IMR-90 (cell line): Measurements from ENCODE around the gene NIPA2. TPM values are rescaled to one million over a fixed set of nuclear protein-coding genes. Genes with fewer than 3 reads are reported as not detected.

ENCODE experiments used
- ATAC-seq: fragments of 200-7000 bp; cut with Tn5 transposase; 2 replicates; pipeline ENCODE4 v1.9.1; 2020; ENCODE audit warnings: low read depth, mild to moderate bottlenecking, moderate library complexity
- BruUV-seq: library from RNA; stranded (reverse); fragments of 400-500 nt; replicated peaks from 2 replicates; lab custom pipeline; 2021; lab: Mats Ljungman, UMichigan
- CTCF ChIA-PET: fragments of 300-600 bp; formaldehyde crosslinking; extraction: SDS; loops from one replicate; lab custom pipeline; 2021; ENCODE audit warnings: antibody characterized with exemption; lab: Yijun Ruan, JAX
- POLR2A ChIA-PET: fragments of 300-600 bp; sonication (Branson Sonifier 250); formaldehyde crosslinking; loops from one replicate; lab custom pipeline; 2022; ENCODE audit warnings: antibody characterized with exemption; ENCODE audit not compliant: unreplicated experiment; lab: Charles Lee
- DNase-seq: peaks from one replicate; pipeline ENCODE4 v3.0.0; 2013
- H2AFZ ChIP-seq: replicated peaks from 2 replicates; pipeline ENCODE3; 2013; ENCODE audit warnings: low read length, mild to moderate bottlenecking; ENCODE audit not compliant: poor library complexity
- H2AK5ac ChIP-seq: 2 replicates; pipeline ENCODE4 v1.6.1; 2013; ENCODE audit warnings: low read depth, low read length, inconsistent platforms
- H2AK9ac ChIP-seq: replicated peaks from 2 replicates; pipeline ENCODE3; 2013; ENCODE audit warnings: mild to moderate bottlenecking, low read depth, low read length, moderate library complexity; ENCODE audit not compliant: poor library complexity
- H2BK120ac ChIP-seq: 2 replicates; pipeline ENCODE4 v1.6.1; 2013; ENCODE audit warnings: low read depth, low read length, inconsistent platforms
- H2BK15ac ChIP-seq: 3 replicates; pipeline ENCODE4 v1.6.1; 2013; ENCODE audit warnings: low read depth, low read length, inconsistent platforms
- H2BK20ac ChIP-seq: 2 replicates; pipeline ENCODE4 v1.6.1; 2013; ENCODE audit warnings: low read depth, mild to moderate bottlenecking, inconsistent platforms, low read length, moderate library complexity
- H2BK5ac ChIP-seq: 2 replicates; pipeline ENCODE4 v1.6.1; 2013; ENCODE audit warnings: mild to moderate bottlenecking, low read depth, low read length, inconsistent platforms; ENCODE audit not compliant: poor library complexity, severe bottlenecking
- H3K14ac ChIP-seq: replicated peaks from 2 replicates; pipeline ENCODE4 v1.6.1; 2013; ENCODE audit warnings: low read depth, low read length, inconsistent platforms
- H3K18ac ChIP-seq: 2 replicates; pipeline ENCODE4 v1.6.1; 2013; ENCODE audit warnings: low read depth, low read length, control low read depth
- H3K23ac ChIP-seq: 2 replicates; pipeline ENCODE4 v1.6.1; 2013; ENCODE audit warnings: low read depth, low read length, inconsistent platforms
- H3K27ac ChIP-seq: 2 replicates; pipeline ENCODE4 v1.5.1; 2013; ENCODE audit warnings: mild to moderate bottlenecking, control low read depth, low read length; ENCODE audit not compliant: insufficient read depth
- H3K27me3 ChIP-seq: 2 replicates; pipeline ENCODE4 v1.6.1; 2013; ENCODE audit warnings: low read length; ENCODE audit not compliant: control insufficient read depth, insufficient read depth
- H3K36me3 ChIP-seq: 2 replicates; pipeline ENCODE4 v1.6.1; 2013; ENCODE audit warnings: low read length, mixed read lengths; ENCODE audit not compliant: control insufficient read depth, insufficient read depth
- H3K4ac ChIP-seq: 2 replicates; pipeline ENCODE4 v1.6.1; 2013; ENCODE audit warnings: low read depth, low read length, inconsistent platforms
- H3K4me1 ChIP-seq: 2 replicates; pipeline ENCODE4 v1.6.1; 2013; ENCODE audit warnings: low read length, mixed read lengths; ENCODE audit not compliant: control insufficient read depth, insufficient read depth
- H3K4me2 ChIP-seq: 2 replicates; pipeline ENCODE4 v1.6.1; 2013; ENCODE audit warnings: low read depth, mild to moderate bottlenecking, control low read depth, low read length, moderate library complexity
- H3K4me3 ChIP-seq: 2 replicates; pipeline ENCODE4 v1.5.1; 2013; ENCODE audit warnings: low read depth, mild to moderate bottlenecking, control low read depth, low read length, moderate library complexity; ENCODE audit not compliant: insufficient read depth
- H3K56ac ChIP-seq: 2 replicates; pipeline ENCODE4 v1.6.1; 2013; ENCODE audit warnings: low read length, inconsistent platforms; ENCODE audit not compliant: insufficient read depth; ENCODE audit errors: extremely low read depth
- H3K79me1 ChIP-seq, 2 experiments: 2 replicates each; pipeline ENCODE4 v1.6.1; 2013; ENCODE audit warnings: low read length in 2 of 2, inconsistent platforms in 1 of 2, low read depth in 1 of 2
- H3K9ac ChIP-seq: 2 replicates; pipeline ENCODE4 v1.6.1; 2013; ENCODE audit warnings: low read depth, low read length, control low read depth
- H3K9me1 ChIP-seq: 2 replicates; pipeline ENCODE4 v1.6.1; 2013; ENCODE audit warnings: low read length, inconsistent platforms; ENCODE audit not compliant: insufficient read depth
- H3K9me3 ChIP-seq: 2 replicates; pipeline ENCODE4 v1.6.1; 2013; ENCODE audit warnings: low read length; ENCODE audit not compliant: control insufficient read depth, insufficient read depth
- H4K20me1 ChIP-seq: 2 replicates; pipeline ENCODE4 v1.6.1; 2013; ENCODE audit warnings: low read length, inconsistent platforms; ENCODE audit not compliant: insufficient read depth
- H4K5ac ChIP-seq: 2 replicates; pipeline ENCODE4 v1.6.1; 2013; ENCODE audit warnings: mild to moderate bottlenecking, low read depth, low read length, control low read depth
- H4K8ac ChIP-seq, 2 experiments: 2 replicates each; pipeline ENCODE4 v1.6.1; 2013; ENCODE audit warnings: low read depth in 2 of 2, low read length in 2 of 2, control low read depth in 1 of 2, inconsistent platforms in 1 of 2
- H4K91ac ChIP-seq: 2 replicates; pipeline ENCODE4 v1.6.1; 2013; ENCODE audit warnings: low read depth, low read length, inconsistent platforms; ENCODE audit not compliant: insufficient read depth
- BHLHE40 ChIP-seq: fragments of 150-350 bp; IDR thresholded peaks from 2 replicates; pipeline ENCODE4 v1.6.1; 2016; ENCODE audit warnings: mild to moderate bottlenecking, low read depth, low read length
- CEBPB ChIP-seq: IDR thresholded peaks from 2 replicates; pipeline ENCODE4 v1.6.1; 2012; ENCODE audit warnings: low read depth, low read length, improper control_type of control experiment
- CHD1 ChIP-seq: IDR thresholded peaks from 2 replicates; pipeline ENCODE4 v1.6.1; 2012; ENCODE audit warnings: low read depth, low read length, improper control_type of control experiment
- CTCF ChIP-seq: conservative IDR thresholded peaks from 2 replicates; pipeline ENCODE4 v1.5.1; 2012; ENCODE audit warnings: mild to moderate bottlenecking, low read depth, low read length, improper control_type of control experiment
- FOS ChIP-seq: fragments of 150-350 bp; IDR thresholded peaks from 2 replicates; pipeline ENCODE4 v1.6.1; 2016; ENCODE audit warnings: low read depth, low read length
- MAFK ChIP-seq: IDR thresholded peaks from 2 replicates; pipeline ENCODE4 v1.6.1; 2012; ENCODE audit warnings: low read depth, low read length, improper control_type of control experiment
- MAZ ChIP-seq: IDR thresholded peaks from 2 replicates; pipeline ENCODE4 v1.6.1; 2012; ENCODE audit warnings: low read depth, mild to moderate bottlenecking, low read length, improper control_type of control experiment, moderate library complexity, borderline replicate concordance
- MXI1 ChIP-seq: IDR thresholded peaks from 2 replicates; pipeline ENCODE4 v1.6.1; 2012; ENCODE audit warnings: low read depth, mild to moderate bottlenecking, low read length, moderate library complexity, borderline replicate concordance
- NFE2L2 ChIP-seq: fragments of 150-350 bp; IDR thresholded peaks from 2 replicates; pipeline ENCODE4 v1.6.1; 2016; ENCODE audit warnings: low read depth, mild to moderate bottlenecking, low read length
- POLR2A ChIP-seq: IDR thresholded peaks from 2 replicates; pipeline ENCODE4 v1.6.1; 2012; ENCODE audit warnings: mild to moderate bottlenecking, low read depth, low read length
- RAD21 ChIP-seq: IDR thresholded peaks from 2 replicates; pipeline ENCODE4 v1.6.1; 2012; ENCODE audit warnings: low read length, improper control_type of control experiment
- RCOR1 ChIP-seq: IDR thresholded peaks from 2 replicates; pipeline ENCODE4 v1.6.1; 2012; ENCODE audit warnings: mild to moderate bottlenecking, low read length, improper control_type of control experiment; ENCODE audit not compliant: insufficient replicate concordance
- RFX5 ChIP-seq: IDR thresholded peaks from 2 replicates; pipeline ENCODE4 v1.8.0; 2012; ENCODE audit warnings: low read depth, mild to moderate bottlenecking, low read length, moderate library complexity
- SMC3 ChIP-seq: fragments of 150-350 bp; IDR thresholded peaks from 2 replicates; pipeline ENCODE4 v1.6.1; 2016; ENCODE audit warnings: low read depth, mild to moderate bottlenecking, antibody characterized with exemption, low read length, moderate library complexity
- USF2 ChIP-seq: fragments of 150-350 bp; IDR thresholded peaks from 2 replicates; pipeline ENCODE4 v1.6.1; 2017; ENCODE audit warnings: mild to moderate bottlenecking, antibody characterized with exemption, low read length, low read depth
- WGBS, 2 experiments: methylation state at CpG; one replicate each; pipeline versions ENCODE4 v1.1.5 to v1.1.7; 2013; ENCODE audit warnings: missing lambda C conversion rate in 2 of 2; ENCODE audit not compliant: insufficient read length in 1 of 2; ENCODE audit errors: extremely low coverage in 2 of 2; 5-methylcytosine and 5-hydroxymethylcytosine counted together
- dilution Hi-C: fragments of 300-500 bp; cut with HindIII; formaldehyde crosslinking; loops from one replicate; pipeline ENCODE4 v1.14.3; 2018; ENCODE audit warnings: low sequenced_read_pairs; ENCODE audit not compliant: unreplicated experiment
- in situ Hi-C: fragments of 300-500 bp; cut with MboI; formaldehyde crosslinking; loops from 3 replicates; pipeline ENCODE4 v1.14.3; 2019; ENCODE audit warnings: low sequenced_read_pairs, inconsistent platforms, mixed read lengths
- intact Hi-C: fragments of 100-400 bp; cut with micrococcal nuclease; formaldehyde crosslinking; loops from 2 replicates; pipeline ENCODE4 v1.10.0; 2022
- polyA plus RNA-seq, 3 experiments: library from polyadenylated mRNA; depleted of rRNA; stranded (reverse); fragments of >200 nt; gene quantifications; 2 replicates each; pipeline ENCODE4 v1.2.3, GENCODE V29; 2012; ENCODE audit warnings: low replicate concordance in 1 of 3
- total RNA-seq: library from RNA; depleted of rRNA; stranded (reverse); fragments of >200 nt; gene quantifications from 2 replicates; pipeline ENCODE4 v1.2.3, GENCODE V29; 2012
- TF ChIP-seq, protein P1 (sequence below): fragments of 150-350 bp; IDR thresholded peaks from 2 replicates; pipeline ENCODE4 v1.6.1; 2016; ENCODE audit warnings: low read depth, mild to moderate bottlenecking, low read length, moderate library complexity, borderline replicate concordance

The NIPA2 gene
- total and polyA plus RNA-seq, 2 of the 4 experiments (the other 2 are of a cell fraction), result 33.0 to 38.0 TPM

DNA sequence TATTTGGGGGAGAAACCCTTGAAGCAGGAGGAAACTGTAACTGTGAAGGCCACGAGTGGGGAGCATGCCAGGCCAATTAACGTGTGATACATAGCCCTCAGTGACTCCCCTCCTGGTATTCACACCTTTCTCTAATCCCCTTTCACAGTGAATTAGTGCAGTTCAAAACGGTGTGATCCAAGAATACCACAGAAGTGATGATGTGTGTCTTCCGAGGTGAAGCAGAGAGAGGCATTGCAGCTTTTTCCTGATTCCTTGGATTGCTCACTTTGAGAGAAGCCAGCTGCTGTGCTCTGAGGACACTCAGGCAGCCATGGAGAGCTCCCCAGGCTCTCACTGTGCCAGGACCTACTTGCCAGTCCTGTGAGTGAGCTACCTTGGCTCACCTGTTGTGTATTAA is 17.3 kb downstream of the NIPA2 start:
- Histone ChIP-seq H2AFZ (no peak overlapping the region), H2AK9ac (no peak overlapping the region), H3K9me1 (no peaks in the 10 kb centered on the region), H4K5ac (no peak overlapping the region), H3K79me1 (peaks cover 13 to 24% of the 10 kb centered on the region in 2 experiments), H3K27ac (no peak overlapping the region), H3K4ac (no peak overlapping the region), H4K91ac (no peak overlapping the region), H3K4me3 (no peak overlapping the region), H3K56ac (no peak overlapping the region), H2BK120ac (no peak overlapping the region), H2BK20ac (no peak overlapping the region), H3K18ac (no peak overlapping the region), H3K27me3 (no peaks in the 10 kb centered on the region), H3K4me1 (no peaks in the 10 kb centered on the region), H3K9ac (no peak overlapping the region), H4K20me1 (peaks cover 2% of the 10 kb centered on the region), H2BK5ac (no peak overlapping the region), H3K36me3 (peaks cover 28% of the 10 kb centered on the region), H3K23ac (no peak overlapping the region), H2BK15ac (no peak overlapping the region), H3K4me2 (no peak overlapping the region), H4K8ac (no peak overlapping the region), H3K14ac (no peak overlapping the region), H3K9me3 (no peaks in the 10 kb centered on the region), H2AK5ac (no peak overlapping the region)
- no TSS peak for BruUV-seq
- POLR2A ChIA-PET, result no interaction called here
- no CpG with 5 or more reads among the region's 4 CpGs for WGBS, 2 experiments
- ATAC-seq (no peak; the same call in 1 of the 2 replicates), DNase-seq (no peak)
- in situ Hi-C loops (no loop called here), dilution Hi-C loops (no loop called here), intact Hi-C loops (no loop called here)
- CTCF ChIA-PET, result no interaction called here
- TF ChIP-seq NFE2L2 (no peak), MXI1 (no peak), RFX5 (no peak), CTCF (no peak), FOS (no peak), MAFK (no peak), SMC3 (no peak), CHD1 (no peak), MAZ (no peak), BHLHE40 (no peak), RCOR1 (no peak), USF2 (no peak), POLR2A (no peak), RAD21 (no peak), CEBPB (no peak)
- TF ChIP-seq, protein P1, sequence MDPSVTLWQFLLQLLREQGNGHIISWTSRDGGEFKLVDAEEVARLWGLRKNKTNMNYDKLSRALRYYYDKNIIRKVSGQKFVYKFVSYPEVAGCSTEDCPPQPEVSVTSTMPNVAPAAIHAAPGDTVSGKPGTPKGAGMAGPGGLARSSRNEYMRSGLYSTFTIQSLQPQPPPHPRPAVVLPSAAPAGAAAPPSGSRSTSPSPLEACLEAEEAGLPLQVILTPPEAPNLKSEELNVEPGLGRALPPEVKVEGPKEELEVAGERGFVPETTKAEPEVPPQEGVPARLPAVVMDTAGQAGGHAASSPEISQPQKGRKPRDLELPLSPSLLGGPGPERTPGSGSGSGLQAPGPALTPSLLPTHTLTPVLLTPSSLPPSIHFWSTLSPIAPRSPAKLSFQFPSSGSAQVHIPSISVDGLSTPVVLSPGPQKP, result no peak
